CD14-positive monocyte (primary cell): ENCODE measurements around the gene TAS1R2. TPM values are rescaled to one million over a fixed set of nuclear protein-coding genes. Genes with fewer than 3 reads are reported as not detected.

ENCODE experiments used
- DNase-seq, 3 donors: peaks; one replicate each; pipeline ENCODE4 v3.0.0-alpha.2; 2011 to 2022
- H2AFZ ChIP-seq: 2 replicates; pipeline ENCODE4 v1.6.0; 2012; ENCODE audit warnings: mild to moderate bottlenecking, low read depth, low read length, inconsistent platforms; ENCODE audit not compliant: insufficient read depth, poor library complexity, severe bottlenecking
- H3K27ac ChIP-seq, 2 donors: 1 replicate in 1 of 2; 2 replicates in 1 of 2; pipeline ENCODE4 v1.5.1; 2012 to 2013; ENCODE audit warnings: low read length in 2 of 2, control low read depth in 1 of 2, inconsistent platforms in 1 of 2, low read depth in 1 of 2, mild to moderate bottlenecking in 1 of 2
- H3K27me3 ChIP-seq, 2 donors: one replicate each; pipeline versions ENCODE4 v1.6.0 to v1.6.1; 2011 to 2013; ENCODE audit warnings: low read length in 2 of 2; ENCODE audit not compliant: control insufficient read depth in 2 of 2, insufficient read depth in 2 of 2
- H3K36me3 ChIP-seq, 2 donors: replicated peaks in 1 of 2; 1 replicate in 1 of 2; 2 replicates in 1 of 2; pipeline versions ENCODE4 v1.5.1 to v1.6.1; 2012 to 2013; ENCODE audit warnings: low read length in 2 of 2, control low read depth in 1 of 2, inconsistent platforms in 1 of 2, mild to moderate bottlenecking in 1 of 2; ENCODE audit not compliant: insufficient read depth in 2 of 2, control insufficient read depth in 1 of 2
- H3K4me1 ChIP-seq, 2 donors: 1 replicate in 1 of 2; 2 replicates in 1 of 2; pipeline versions ENCODE4 v1.5.1 to v1.6.1; 2012 to 2013; ENCODE audit warnings: low read length in 2 of 2, control low read depth in 1 of 2, inconsistent platforms in 1 of 2, mild to moderate bottlenecking in 1 of 2, moderate library complexity in 1 of 2; ENCODE audit not compliant: insufficient read depth in 2 of 2, control insufficient read depth in 1 of 2
- H3K4me2 ChIP-seq: replicated peaks from 2 replicates; pipeline ENCODE3; 2012; ENCODE audit warnings: low read length, moderate library complexity, mild to moderate bottlenecking; ENCODE audit not compliant: poor library complexity, severe bottlenecking; ENCODE audit errors: extremely low read depth
- H3K4me3 ChIP-seq, 3 experiments: fragments of 200-600 bp in 1 of 3; sonication (generic) in 1 of 3; replicated peaks in 1 of 3; 1 replicate in 2 of 3; 2 replicates in 1 of 3; pipeline ENCODE4 v1.5.1; 2011 to 2013; ENCODE audit warnings: low read length in 3 of 3, mild to moderate bottlenecking in 3 of 3, control low read depth in 2 of 3, low read depth in 2 of 3, inconsistent platforms in 1 of 3, moderate library complexity in 1 of 3
- H3K79me2 ChIP-seq: 2 replicates; pipeline ENCODE4 v1.6.0; 2012; ENCODE audit warnings: mild to moderate bottlenecking, control low read depth, inconsistent platforms, low read length, moderate library complexity; ENCODE audit not compliant: insufficient read depth
- H3K9ac ChIP-seq: 2 replicates; pipeline ENCODE4 v1.6.0; 2017; ENCODE audit warnings: low read length, mild to moderate bottlenecking; ENCODE audit not compliant: insufficient read depth, poor library complexity, severe bottlenecking
- H3K9me3 ChIP-seq, 2 donors: replicated peaks in 1 of 2; 1 replicate in 1 of 2; 2 replicates in 1 of 2; pipeline versions ENCODE4 v1.5.1 to v1.6.1; 2012 to 2013; ENCODE audit warnings: low read length in 2 of 2, control low read depth in 1 of 2; ENCODE audit not compliant: control insufficient read depth in 1 of 2, insufficient read depth in 1 of 2
- H4K20me1 ChIP-seq: 2 replicates; pipeline ENCODE4 v1.6.0; 2012; ENCODE audit warnings: mild to moderate bottlenecking, low read length, control low read depth, moderate library complexity; ENCODE audit not compliant: insufficient read depth
- H3K27ac Mint-ChIP-seq, 7 donors: one replicate each; pipeline ENCODE4 v1.8.0; 2020; ENCODE audit warnings: mild to moderate bottlenecking in 7 of 7, mixed read lengths in 7 of 7, moderate library complexity in 6 of 7, inconsistent platforms in 2 of 7
- H3K27me3 Mint-ChIP-seq, 3 donors: one replicate each; pipeline ENCODE4 v1.8.0; 2021 to 2022; ENCODE audit warnings: low read depth in 3 of 3, mild to moderate bottlenecking in 3 of 3, mixed read lengths in 3 of 3, moderate library complexity in 3 of 3, inconsistent platforms in 1 of 3
- H3K36me3 Mint-ChIP-seq, 2 donors: one replicate each; pipeline ENCODE4 v1.8.0; 2020; ENCODE audit warnings: mixed read lengths in 2 of 2, inconsistent platforms in 1 of 2, mild to moderate bottlenecking in 1 of 2
- H3K4me1 Mint-ChIP-seq: one replicate; pipeline ENCODE4 v1.8.0; 2020; ENCODE audit warnings: mild to moderate bottlenecking, mixed read lengths
- H3K4me3 Mint-ChIP-seq, 2 donors: one replicate each; pipeline ENCODE4 v1.8.0; 2020; ENCODE audit warnings: mild to moderate bottlenecking in 2 of 2, mixed read lengths in 2 of 2, moderate library complexity in 1 of 2
- H3K9me3 Mint-ChIP-seq, 7 donors: one replicate each; pipeline ENCODE4 v1.8.0; 2020 to 2022; ENCODE audit warnings: mixed read lengths in 7 of 7, mild to moderate bottlenecking in 6 of 7, moderate library complexity in 6 of 7, inconsistent platforms in 2 of 7
- CTCF ChIP-seq: fragments of 200-600 bp; IDR thresholded peaks from one replicate; pipeline ENCODE4 v1.8.0; 2022; ENCODE audit warnings: antibody characterized with exemption, mild to moderate bottlenecking
- WGBS: methylation state at CpG from one replicate; pipeline ENCODE4 v1.1.5; 2013; ENCODE audit warnings: missing lambda C conversion rate; ENCODE audit not compliant: insufficient coverage; 5-methylcytosine and 5-hydroxymethylcytosine counted together
- intact Hi-C, 2 donors: fragments of 100-400 bp; cut with micrococcal nuclease; formaldehyde crosslinking; loops; one replicate each; pipeline versions ENCODE4 v1.15.0 to v1.15.1; 2023
- polyA plus RNA-seq, 3 donors: library from polyadenylated mRNA; depleted of rRNA in 1 of 3; unstranded in 2 of 3; stranded (reverse) in 1 of 3; fragments of 300-500 nt in 2 of 3; fragments of >200 nt in 1 of 3; fragmentation: Illumina TruSeq in 2 of 3; gene quantifications; 1 replicate in 2 of 3; 2 replicates in 1 of 3; pipeline ENCODE4 v1.2.3, GENCODE V29; 2012 to 2021

Gene TAS1R2
- polyA plus RNA-seq, 3 donors = not detected

- Histone ChIP-seq H3K9ac (no peak overlapping the region), H3K27me3 (peaks cover 0 to 16% of the 10 kb centered on the region in 2 donors), H2AFZ (no peak overlapping the region), H3K4me1 (no peaks in the 10 kb centered on the region), H3K27ac (no peak overlapping the region), H3K79me2 (no peaks in the 10 kb centered on the region), H4K20me1 (no peaks in the 10 kb centered on the region), H3K4me3 (no peak overlapping the region), H3K36me3 (no peaks in the 10 kb centered on the region), H3K4me2 (no peak overlapping the region), H3K9me3 (no peaks in the 10 kb centered on the region)
- intact Hi-C loops = loop anchor here (5.0 to 10.0 kb wide), 2 partner anchors 226 to 229 kb away; no protein-coding TSS in a partner anchor
- no peak for TF ChIP-seq CTCF
- Mint-ChIP-seq H3K9me3 (peaks cover 0 to 9% (median 2%) of the 10 kb centered on the region in 7 donors), H3K36me3 (no peaks in the 10 kb centered on the region), H3K27ac (no peak overlapping the region), H3K4me1 (no peaks in the 10 kb centered on the region), H3K27me3 (peaks cover 18 to 34% (median 25%) of the 10 kb centered on the region in 3 donors), H3K4me3 (no peak overlapping the region)
- 100% methylated on average over 6 of the region's 6 CpGs for WGBS
- DNase-seq = no peak
Observed at GRCh38 chr1:18823438-18823837, 36.0 kb downstream of the TAS1R2 start.

GRCh38 chr1:18820791-18821641 lies 38.4 kb downstream of the TAS1R2 start:
- Histone ChIP-seq H3K27me3 (peaks cover 0 to 17% of the 10 kb centered on the region in 2 donors), H3K36me3 (no peaks in the 10 kb centered on the region), H3K4me2 (no peak overlapping the region), H3K79me2 (no peaks in the 10 kb centered on the region), H3K4me3 (no peak overlapping the region), H3K4me1 (no peaks in the 10 kb centered on the region), H4K20me1 (no peaks in the 10 kb centered on the region), H3K9me3 (no peaks in the 10 kb centered on the region), H3K9ac (no peak overlapping the region), H2AFZ (no peak overlapping the region), H3K27ac (no peak overlapping the region)
- no peaks in the 10 kb centered on the region for H3K4me1 Mint-ChIP-seq
- intact Hi-C loops = loop anchor here (5.0 to 10.0 kb wide), 2 partner anchors 224 to 226 kb away; no protein-coding TSS in a partner anchor
- H3K27ac Mint-ChIP-seq = no peak overlapping the region
- peak; percentile 2 to 20 (median 5) for DNase-seq
- H3K36me3 Mint-ChIP-seq = no peaks in the 10 kb centered on the region
- WGBS = 51% methylated on average over 21 of the region's 22 CpGs
- peaks cover 31 to 39% (median 38%) of the 10 kb centered on the region in 3 donors for H3K27me3 Mint-ChIP-seq
- peaks cover 0 to 3% (median 2%) of the 10 kb centered on the region in 7 donors for H3K9me3 Mint-ChIP-seq
- peak; percentile 87 for TF ChIP-seq CTCF
- H3K4me3 Mint-ChIP-seq = no peak overlapping the region
